Heart left ventricle (tissue), 16 donors: ENCODE data around the gene FBXO21. TPM values are rescaled to one million over a fixed set of nuclear protein-coding genes. Genes with fewer than 3 reads are reported as not detected.
A peak's percentile ranks its signal among the peaks of the same experiment; 100 is the strongest.

Experiments used
- ATAC-seq, 4 donors: fragments of 200-7000 bp; cut with Tn5 transposase; one replicate each; pipeline ENCODE4 v1.9.1; 2020 to 2022; ENCODE audit warnings: moderate library complexity in 4 of 4, mild to moderate bottlenecking in 3 of 4, moderate number of reproducible peaks in 1 of 4
- DNase-seq, 5 donors: peaks; one replicate each; pipeline ENCODE4 v3.0.0-alpha.2; 2020
- H3K27ac ChIP-seq, 12 donors: fragments of 200-600 bp; sonication (generic) in 4 of 12; one replicate each; pipeline versions ENCODE4 v1.5.0 to v1.8.0; 2016 to 2022; ENCODE audit warnings: mild to moderate bottlenecking in 2 of 12
- H3K27me3 ChIP-seq, 9 donors: fragments of 200-600 bp; sonication (generic) in 2 of 9; one replicate each; pipeline versions ENCODE4 v1.5.1 to v1.8.0; 2016 to 2022; ENCODE audit warnings: mild to moderate bottlenecking in 3 of 9
- H3K36me3 ChIP-seq, 9 donors: fragments of 200-600 bp; sonication (generic) in 2 of 9; one replicate each; pipeline versions ENCODE4 v1.5.0 to v1.8.0; 2018 to 2022; ENCODE audit warnings: mild to moderate bottlenecking in 2 of 9
- H3K4me1 ChIP-seq, 12 donors: fragments of 200-600 bp; sonication (generic) in 4 of 12; one replicate each; pipeline versions ENCODE4 v1.5.0 to v1.8.0; 2016 to 2022; ENCODE audit warnings: mild to moderate bottlenecking in 3 of 12
- H3K4me3 ChIP-seq, 12 donors: fragments of 200-600 bp; sonication (generic) in 4 of 12; one replicate each; pipeline versions ENCODE4 v1.5.0 to v1.8.0; 2017 to 2022; ENCODE audit warnings: mild to moderate bottlenecking in 9 of 12, moderate library complexity in 4 of 12
- H3K9me3 ChIP-seq, 12 donors: fragments of 200-600 bp; sonication (generic) in 4 of 12; one replicate each; pipeline versions ENCODE4 v1.5.0 to v1.8.0; 2016 to 2022; ENCODE audit warnings: mild to moderate bottlenecking in 1 of 12
- POLR2A ChIP-seq, 2 donors: fragments of 450-650 bp; IDR thresholded peaks; one replicate each; pipeline ENCODE4 v1.6.1; 2017; ENCODE audit warnings: antibody characterized with exemption in 2 of 2, mild to moderate bottlenecking in 2 of 2, moderate library complexity in 2 of 2
- WGBS, 4 donors: extraction: QIAGEN DNeasy Blood & Tissue Kit in 2 of 4; methylation state at CpG; one replicate each; pipeline versions ENCODE4 v1.1.5 to v1.1.7; 2013 to 2018; 5-methylcytosine and 5-hydroxymethylcytosine counted together
- intact Hi-C, 10 donors: fragments of 100-400 bp; cut with DNase I; formaldehyde crosslinking; loops; one replicate each; pipeline versions ENCODE4 v1.11.1 to v1.14.2; 2022
- polyA plus RNA-seq, 2 donors: library from polyadenylated mRNA; stranded (reverse); fragments of 200-250 nt; gene quantifications; one replicate each; pipeline ENCODE4 v1.2.3, GENCODE V29; 2013
- total RNA-seq, 9 donors: library from RNA; depleted of rRNA in 2 of 9; stranded (reverse); fragments of >200 nt in 2 of 9; fragmentation: NEBNext Ultra II Directional in 3 of 9; extraction: Animal tissue kit (Norgen Biotek cat#: 25700) in 3 of 9; gene quantifications; one replicate each; pipeline versions ENCODE4 v1.1.0 to v1.2.4, GENCODE V29; 2016 to 2023
- TF ChIP-seq, protein P1 (sequence below), 12 donors: fragments of 200-600 bp; sonication (generic) in 4 of 12; IDR thresholded peaks; one replicate each; pipeline versions ENCODE4 v1.5.0 to v1.8.0; 2018 to 2022; ENCODE audit warnings: antibody characterized with exemption in 12 of 12, mild to moderate bottlenecking in 5 of 12
- donor health status: ischemic (EF 13 %, LVEDD 7.1; RV severe dilation, severe dysfunction).
- donor health status: healthy with polysubstance abuse.
- donor health status: DM: no; HTN: yes; CAD: no.
- donor health status: DM: no; HTN: no; CAD: no.
- donor health status: ischemic (EF 25% LVEDD 6.9; RV normal size, moderate dysfunction).
- donor health status: ischemic (EF 25% LVEDD 5.7; RV mildly dilated, moderate dysfunction).
- donor health status: healthy.
- donor health status: DM: yes; HTN: yes; CAD: no.
- donor health status: ischemic (EF 35%, LVEDD 5.7; RV mildly dilated, moderate dysfunction).
- donor health status: nonischemic (EF 11% LVEDD 7.7; RV severe dilation, severe dysfunction).
- donor health status: DM: yes; HTN: yes; CAD: no.
- donor health status: PGD.
- donor health status: ischemic (EF 29% LVEDD 5.4; RV normal size, mild dysfunction).
- donor health status: nonischemic (EF 23%, LVEDD 6.1; RV moderate dilation, normal function).

The FBXO21 gene
- total and polyA plus RNA-seq, 11 donors = 10.9 to 82.4 (median 44.1) TPM

GRCh38 chr12:117180758-117181467 lies 9.4 kb downstream of the FBXO21 start:
- Histone ChIP-seq H3K4me3 (no peak overlapping the region), H3K4me1 (peaks cover 0 to 7% (median 0%) of the 10 kb centered on the region in 12 donors), H3K27ac (no peak overlapping the region), H3K9me3 (peaks cover 0 to 11% (median 4%) of the 10 kb centered on the region in 12 donors), H3K36me3 (peaks cover 0 to 100% (median 91%) of the 10 kb centered on the region in 9 donors), H3K27me3 (no peaks in the 10 kb centered on the region)
- WGBS, 4 donors = 79 to 95% (median 85%) methylated on average over 4 of the region's 4 CpGs
- no peak for TF ChIP-seq POLR2A (IDR thresholded peaks at IDR 0.05)
- TF ChIP-seq, protein P1, sequence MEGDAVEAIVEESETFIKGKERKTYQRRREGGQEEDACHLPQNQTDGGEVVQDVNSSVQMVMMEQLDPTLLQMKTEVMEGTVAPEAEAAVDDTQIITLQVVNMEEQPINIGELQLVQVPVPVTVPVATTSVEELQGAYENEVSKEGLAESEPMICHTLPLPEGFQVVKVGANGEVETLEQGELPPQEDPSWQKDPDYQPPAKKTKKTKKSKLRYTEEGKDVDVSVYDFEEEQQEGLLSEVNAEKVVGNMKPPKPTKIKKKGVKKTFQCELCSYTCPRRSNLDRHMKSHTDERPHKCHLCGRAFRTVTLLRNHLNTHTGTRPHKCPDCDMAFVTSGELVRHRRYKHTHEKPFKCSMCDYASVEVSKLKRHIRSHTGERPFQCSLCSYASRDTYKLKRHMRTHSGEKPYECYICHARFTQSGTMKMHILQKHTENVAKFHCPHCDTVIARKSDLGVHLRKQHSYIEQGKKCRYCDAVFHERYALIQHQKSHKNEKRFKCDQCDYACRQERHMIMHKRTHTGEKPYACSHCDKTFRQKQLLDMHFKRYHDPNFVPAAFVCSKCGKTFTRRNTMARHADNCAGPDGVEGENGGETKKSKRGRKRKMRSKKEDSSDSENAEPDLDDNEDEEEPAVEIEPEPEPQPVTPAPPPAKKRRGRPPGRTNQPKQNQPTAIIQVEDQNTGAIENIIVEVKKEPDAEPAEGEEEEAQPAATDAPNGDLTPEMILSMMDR (IDR thresholded peaks at IDR 0.05) = no peak
- no peak for ATAC-seq
- no peak for DNase-seq
- intact Hi-C loops = no loop called here

DNA sequence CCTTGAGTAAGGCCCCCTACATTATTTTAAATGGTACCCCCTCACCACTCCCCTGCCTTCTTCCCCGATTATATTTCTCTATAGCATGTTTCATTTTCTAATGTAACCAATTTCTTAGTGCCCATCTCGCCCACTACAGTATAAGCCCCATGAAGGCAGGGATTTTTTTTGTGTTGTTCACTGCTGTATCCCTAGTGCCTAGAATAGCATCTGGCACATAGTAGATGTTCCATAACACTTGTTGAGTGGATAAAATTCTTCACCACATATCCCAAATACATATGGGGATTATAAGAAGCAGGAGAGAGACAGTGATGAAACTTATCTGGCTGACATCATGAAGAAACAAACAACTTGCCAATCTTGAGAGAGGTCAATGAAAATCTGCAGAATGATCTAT lies 11.5 kb downstream of the FBXO21 start:
- DNase-seq (no peak), ATAC-seq (peak in 1 of 4 donors; percentile 36)
- Histone ChIP-seq H3K27me3 (no peaks in the 10 kb centered on the region), H3K27ac (no peak overlapping the region), H3K4me3 (no peak overlapping the region), H3K9me3 (peaks cover 0 to 11% (median 4%) of the 10 kb centered on the region in 12 donors), H3K4me1 (peaks cover 0 to 5% (median 0%) of the 10 kb centered on the region in 12 donors), H3K36me3 (peaks cover 0 to 100% (median 91%) of the 10 kb centered on the region in 9 donors)
- TF ChIP-seq, protein P1 (IDR thresholded peaks at IDR 0.05) = no peak
- no peak for TF ChIP-seq POLR2A (IDR thresholded peaks at IDR 0.05)
- intact Hi-C loops = no loop called here
- WGBS, 4 donors = 94 to 96% (median 95%) methylated on average over 2 of the region's 2 CpGs

GRCh38 chr12:117178301-117178700 lies 12.0 kb downstream of the FBXO21 start:
- H3K9me3 ChIP-seq = peaks cover 0 to 11% (median 4%) of the 10 kb centered on the region in 12 donors
- H3K36me3 ChIP-seq = peaks cover 0 to 100% (median 91%) of the 10 kb centered on the region in 9 donors
- ATAC-seq (peak in 1 of 4 donors; percentile 18), DNase-seq (no peak)
- TF ChIP-seq, protein P1 (IDR thresholded peaks at IDR 0.05) = no peak
- TF ChIP-seq POLR2A (IDR thresholded peaks at IDR 0.05) = no peak
- no peaks in the 10 kb centered on the region for H3K27me3 ChIP-seq
- H3K27ac ChIP-seq = no peak overlapping the region
- peaks cover 0 to 5% (median 0%) of the 10 kb centered on the region in 12 donors for H3K4me1 ChIP-seq
- intact Hi-C loops = no loop called here
- no peak overlapping the region for H3K4me3 ChIP-seq
- WGBS, 4 donors = 91 to 96% (median 95%) methylated on average over 10 of the region's 10 CpGs

- no peak overlapping the region for H3K4me3 ChIP-seq
- ATAC-seq = peak in 3 of 4 donors; percentile 64 to 74 (median 69)
- no peak overlapping the region for H3K27ac ChIP-seq
- intact Hi-C loops = no loop called here
- peaks cover 0 to 100% (median 95%) of the 10 kb centered on the region in 9 donors for H3K36me3 ChIP-seq
- no peak for DNase-seq
- no peaks in the 10 kb centered on the region for H3K27me3 ChIP-seq
- peaks cover 0 to 5% (median 0%) of the 10 kb centered on the region in 12 donors for H3K4me1 ChIP-seq
- TF ChIP-seq POLR2A (IDR thresholded peaks at IDR 0.05) = no peak
- TF ChIP-seq, protein P1 (IDR thresholded peaks at IDR 0.05) = no peak
- no peaks in the 10 kb centered on the region for H3K9me3 ChIP-seq
- 69 to 83% (median 75%) methylated on average over 3 of the region's 3 CpGs for WGBS, 4 donors
Measured at GRCh38 chr12:117172168-117172567, 18.1 kb downstream of the FBXO21 start.
